Type B pancreatic cell (in vitro differentiated cells): ENCODE measurements around the gene ZSCAN10. TPM values are rescaled to one million over a fixed set of nuclear protein-coding genes. Genes with fewer than 3 reads are reported as not detected.

ENCODE experiments used
- DNase-seq: peaks from one replicate; pipeline ENCODE4 v3.0.0; 2021; ENCODE audit warnings: mixed read lengths; ENCODE audit not compliant: unreplicated experiment; ENCODE audit errors: extremely low spot score
- H3K27ac Mint-ChIP-seq: 2 replicates; pipeline ENCODE4 v1.8.0; 2021; ENCODE audit warnings: mild to moderate bottlenecking, mixed read lengths
- H3K27me3 Mint-ChIP-seq: 2 replicates; pipeline ENCODE4 v1.8.0; 2021; ENCODE audit warnings: mixed read lengths
- H3K36me3 Mint-ChIP-seq: 2 replicates; pipeline ENCODE4 v1.8.0; 2021; ENCODE audit warnings: mixed read lengths
- H3K4me1 Mint-ChIP-seq: one replicate; pipeline ENCODE4 v1.8.0; 2021; ENCODE audit warnings: mixed read lengths; ENCODE audit not compliant: unreplicated experiment
- H3K4me3 Mint-ChIP-seq: 2 replicates; pipeline ENCODE4 v1.8.0; 2021; ENCODE audit warnings: mild to moderate bottlenecking, mixed read lengths
- H3K9me3 Mint-ChIP-seq: 2 replicates; pipeline ENCODE4 v1.8.0; 2021; ENCODE audit warnings: mixed read lengths
- CTCF ChIP-seq: fragments of 200-600 bp; sonication (generic); conservative IDR thresholded peaks from 2 replicates; pipeline ENCODE4 v1.5.0; 2021; ENCODE audit warnings: antibody characterized with exemption, mild to moderate bottlenecking
- total RNA-seq: library from RNA; stranded (reverse); gene quantifications from 2 replicates; pipeline ENCODE4 v1.2.1, GENCODE V29; 2021; ENCODE audit warnings: low replicate concordance

Gene ZSCAN10
- total RNA-seq, 1 donor from 2014 or later: not detected

- Mint-ChIP-seq H3K9me3 (no peaks in the 10 kb centered on the region), H3K36me3 (no peaks in the 10 kb centered on the region), H3K4me1 (peaks cover 11% of the 10 kb centered on the region), H3K27ac (no peak overlapping the region), H3K27me3 (no peaks in the 10 kb centered on the region), H3K4me3 (no peak overlapping the region)
- no peak for DNase-seq
- no peak for TF ChIP-seq CTCF
Measured at GRCh38 chr16:3118204-3118790, 19.2 kb upstream of the ZSCAN10 start.

GRCh38 chr16:3115561-3115960 lies 16.5 kb upstream of the ZSCAN10 start:
- no peak overlapping the region for H3K4me3 Mint-ChIP-seq
- no peaks in the 10 kb centered on the region for H3K9me3 Mint-ChIP-seq
- no peak for DNase-seq
- H3K27me3 Mint-ChIP-seq: no peaks in the 10 kb centered on the region
- H3K27ac Mint-ChIP-seq: no peak overlapping the region
- no peak for TF ChIP-seq CTCF
- H3K36me3 Mint-ChIP-seq: no peaks in the 10 kb centered on the region
- H3K4me1 Mint-ChIP-seq: peaks cover 21% of the 10 kb centered on the region

GRCh38 chr16:3115003-3115402 lies 15.9 kb upstream of the ZSCAN10 start:
- H3K36me3 Mint-ChIP-seq: no peaks in the 10 kb centered on the region
- H3K27me3 Mint-ChIP-seq: no peaks in the 10 kb centered on the region
- H3K9me3 Mint-ChIP-seq: no peaks in the 10 kb centered on the region
- no peak for DNase-seq
- no peak for TF ChIP-seq CTCF
- peak overlapping the region; percentile 80 for H3K4me3 Mint-ChIP-seq
- H3K27ac Mint-ChIP-seq: no peak overlapping the region
- peaks cover 21% of the 10 kb centered on the region for H3K4me1 Mint-ChIP-seq

GRCh38 chr16:3113765-3114479 lies 14.8 kb upstream of the ZSCAN10 start:
- Mint-ChIP-seq H3K9me3 (no peaks in the 10 kb centered on the region), H3K27ac (peak overlapping the region; percentile 39), H3K4me1 (peaks cover 21% of the 10 kb centered on the region), H3K36me3 (no peaks in the 10 kb centered on the region), H3K4me3 (peak overlapping the region; percentile 93), H3K27me3 (no peaks in the 10 kb centered on the region)
- TF ChIP-seq CTCF: no peak
- no peak for DNase-seq

GRCh38 chr16:3112881-3113574 lies 13.9 kb upstream of the ZSCAN10 start:
- no peak for DNase-seq
- Mint-ChIP-seq H3K27ac (peak overlapping the region; percentile 86), H3K9me3 (no peaks in the 10 kb centered on the region), H3K4me3 (peak overlapping the region; percentile 93), H3K36me3 (no peaks in the 10 kb centered on the region), H3K27me3 (no peaks in the 10 kb centered on the region), H3K4me1 (peaks cover 21% of the 10 kb centered on the region)
- TF ChIP-seq CTCF: no peak
